Activated CD8-positive, alpha-beta memory T cell treated with anti-CD3 and anti-CD28 coated beads, Interleukin-2, amount 10 ng/mL, durations not matched to agents 7 days and 5 days (primary cell): ENCODE data around the gene FANK1. TPM values are rescaled to one million over a fixed set of nuclear protein-coding genes. Genes with fewer than 3 reads are reported as not detected.
"Not testable (repeated sequence)": the region's sequence is repeated elsewhere in the genome, so short reads cannot be mapped to it uniquely, and the experiment has no call there.

ENCODE experiments used
- ATAC-seq: fragments of 150-1000 bp; cut with Tn5 transposase; one replicate; pipeline ENCODE4 v1.10.0; 2021; ENCODE audit warnings: moderate library complexity
- CTCF ChIA-PET: fragments of 350-600 bp; sonication (Branson Sonifier 250); formaldehyde crosslinking; loops from one replicate; lab custom pipeline; 2021; ENCODE audit warnings: antibody characterized with exemption; lab: Charles Lee
- DNase-seq: peaks from one replicate; pipeline ENCODE4 v3.0.0-alpha.2; 2020
- H3K27ac Mint-ChIP-seq: one replicate; pipeline ENCODE4 v1.8.0; 2021; ENCODE audit warnings: mild to moderate bottlenecking, mixed read lengths
- H3K27me3 Mint-ChIP-seq: one replicate; pipeline ENCODE4 v1.8.0; 2021; ENCODE audit warnings: mixed read lengths
- H3K36me3 Mint-ChIP-seq: one replicate; pipeline ENCODE4 v1.8.0; 2021; ENCODE audit warnings: mild to moderate bottlenecking, mixed read lengths
- H3K4me1 Mint-ChIP-seq: one replicate; pipeline ENCODE4 v1.8.0; 2021; ENCODE audit warnings: mixed read lengths
- H3K4me3 Mint-ChIP-seq: one replicate; pipeline ENCODE4 v1.8.0; 2021; ENCODE audit warnings: mild to moderate bottlenecking, moderate library complexity, mixed read lengths
- H3K9me3 Mint-ChIP-seq: one replicate; pipeline ENCODE4 v1.8.0; 2022; ENCODE audit warnings: low read depth, mixed read lengths
- total RNA-seq, 2 experiments: library from RNA; stranded (reverse); gene quantifications; one replicate each; pipeline ENCODE4 v1.2.3, GENCODE V29; 2021

Gene FANK1
- total RNA-seq, 2 experiments from 2014 or later: 0.49 TPM; not detected in 1

DNA sequence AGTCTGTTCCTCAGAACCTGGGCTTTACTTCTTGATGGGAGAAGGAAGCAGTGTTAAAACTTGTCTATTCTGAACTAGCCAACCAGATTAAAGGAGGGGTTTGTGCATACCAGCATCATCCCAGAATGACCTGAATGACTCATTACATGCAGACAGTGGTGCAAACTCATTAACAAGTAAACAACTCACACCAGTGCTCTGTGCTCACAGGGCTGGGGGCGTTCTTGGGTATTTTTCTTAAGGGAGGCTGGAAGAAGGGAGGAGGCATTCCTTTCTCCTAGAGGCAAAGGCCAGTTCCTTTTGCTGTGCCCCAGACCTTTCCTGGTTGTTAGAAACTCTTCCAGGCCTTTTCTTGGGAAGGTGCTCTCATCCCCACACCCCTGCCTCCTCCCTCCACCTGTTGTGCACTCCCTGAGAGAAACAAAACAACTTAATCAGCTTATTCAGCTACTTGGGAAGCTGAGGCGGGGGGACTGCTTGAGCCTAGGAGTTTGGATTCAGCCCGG is 6.8 kb downstream of the FANK1 start:
- H3K4me3 Mint-ChIP-seq, CTCF ChIA-PET, H3K4me1 Mint-ChIP-seq, H3K36me3 Mint-ChIP-seq, H3K9me3 Mint-ChIP-seq, H3K27ac Mint-ChIP-seq, DNase-seq, ATAC-seq: not testable (repeated sequence)
- peaks cover 11% of the 10 kb centered on the region for H3K27me3 Mint-ChIP-seq

DNA sequence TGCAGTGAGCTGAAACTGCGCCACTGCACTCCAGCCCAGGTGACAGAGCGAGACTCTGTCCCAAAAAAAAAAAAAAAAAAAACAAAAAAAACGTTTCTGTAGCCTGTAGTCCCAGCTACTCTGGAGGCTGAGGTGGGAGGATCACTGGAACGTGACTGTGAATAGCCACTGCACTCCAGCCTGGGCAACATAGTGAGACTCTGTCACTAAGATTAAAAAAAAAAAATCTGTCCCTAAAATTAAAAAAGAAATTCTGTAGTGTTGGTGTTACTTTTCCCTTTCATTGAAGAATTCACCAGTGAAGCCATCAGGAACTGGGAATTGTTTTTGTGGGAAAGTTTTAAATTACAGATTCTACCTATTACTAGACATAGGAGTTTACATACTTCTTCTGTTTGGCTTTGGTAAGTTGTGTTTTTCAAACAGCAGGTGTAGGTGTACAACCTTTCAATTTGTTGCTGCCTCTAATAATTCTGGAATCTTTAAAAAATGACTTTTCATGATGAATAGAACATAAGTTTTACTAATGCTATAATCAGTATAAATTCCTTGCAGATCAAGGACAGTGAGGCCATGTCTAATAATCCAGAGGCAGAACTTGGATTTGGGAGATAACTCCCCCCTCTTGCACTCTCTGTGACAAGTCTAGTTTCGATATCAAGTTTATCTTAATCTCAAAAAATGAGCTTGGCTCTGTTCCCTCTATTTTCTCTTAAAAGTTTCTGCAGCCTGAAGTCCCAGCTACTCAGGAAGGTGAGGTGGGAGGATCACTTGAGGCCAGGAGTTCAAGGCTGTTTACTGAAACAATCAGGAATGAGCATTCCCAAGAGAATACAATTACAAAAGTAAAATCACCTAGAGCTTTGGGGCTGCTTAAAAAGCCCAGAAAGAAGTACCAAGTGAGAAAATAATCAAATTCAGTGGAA is 9.0 kb downstream of the FANK1 start:
- H3K4me1 Mint-ChIP-seq, DNase-seq, H3K36me3 Mint-ChIP-seq, H3K27ac Mint-ChIP-seq, CTCF ChIA-PET, H3K9me3 Mint-ChIP-seq, H3K27me3 Mint-ChIP-seq, ATAC-seq, H3K4me3 Mint-ChIP-seq: not testable (repeated sequence)

DNA sequence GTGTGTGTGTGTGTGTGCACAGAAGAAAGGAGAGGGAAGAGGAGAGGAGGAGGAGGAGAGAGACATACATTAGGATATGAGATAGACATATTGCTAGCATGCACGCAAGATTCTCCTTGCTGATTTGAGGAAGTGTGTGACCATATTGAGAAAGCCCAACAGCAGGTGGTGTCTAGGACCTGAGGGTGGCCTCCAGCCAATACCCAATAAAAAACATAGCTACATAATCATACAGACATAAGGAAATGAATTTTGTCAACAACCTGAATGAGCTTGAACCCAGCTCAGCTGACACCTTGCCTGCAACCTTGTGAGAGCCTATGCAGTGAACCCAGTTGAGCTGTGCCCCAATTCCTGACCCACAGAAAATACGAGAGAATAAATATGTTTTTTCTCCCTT is 11.2 kb downstream of the FANK1 start:
- H3K36me3 Mint-ChIP-seq, H3K4me3 Mint-ChIP-seq, H3K9me3 Mint-ChIP-seq, H3K27me3 Mint-ChIP-seq, ATAC-seq, H3K27ac Mint-ChIP-seq, CTCF ChIA-PET, H3K4me1 Mint-ChIP-seq, DNase-seq: not testable (repeated sequence)

DNA sequence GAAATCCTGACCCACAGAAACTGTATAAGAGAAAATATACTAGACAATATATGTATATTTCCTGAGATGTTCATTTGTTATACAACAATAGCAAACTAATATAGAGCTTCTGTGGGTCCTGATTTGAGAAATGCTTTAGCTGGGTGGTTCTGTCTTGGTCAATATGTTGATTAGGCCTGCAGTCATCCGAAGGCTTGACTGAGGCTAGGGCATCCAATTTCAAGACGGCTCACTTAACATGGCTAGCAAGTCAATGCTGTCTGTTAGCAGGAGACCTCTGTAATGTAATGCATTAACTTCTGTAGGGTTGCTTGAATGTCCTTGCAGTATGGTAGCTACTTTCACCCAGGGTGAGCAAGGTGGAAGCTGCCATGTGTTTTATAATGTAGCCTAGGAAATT is 12.4 kb downstream of the FANK1 start:
- CTCF ChIA-PET, H3K9me3 Mint-ChIP-seq, H3K4me3 Mint-ChIP-seq, DNase-seq, H3K4me1 Mint-ChIP-seq, H3K36me3 Mint-ChIP-seq, H3K27me3 Mint-ChIP-seq, ATAC-seq, H3K27ac Mint-ChIP-seq: not testable (repeated sequence)

GRCh38 chr10:125909491-125909890 is 13.1 kb downstream of the FANK1 start:
- H3K4me3 Mint-ChIP-seq, H3K9me3 Mint-ChIP-seq, DNase-seq, H3K36me3 Mint-ChIP-seq, H3K4me1 Mint-ChIP-seq, CTCF ChIA-PET, H3K27me3 Mint-ChIP-seq, H3K27ac Mint-ChIP-seq, ATAC-seq: not testable (repeated sequence)

- Mint-ChIP-seq H3K36me3 (no peaks in the 10 kb centered on the region), H3K27ac (no peak overlapping the region)
- CTCF ChIA-PET: no interaction called here
Observed at GRCh38 chr10:125911145-125911544, 14.8 kb downstream of the FANK1 start.

GRCh38 chr10:125911990-125912389 is 15.6 kb downstream of the FANK1 start:
- ATAC-seq: no peak
- Mint-ChIP-seq H3K27me3 (no peaks in the 10 kb centered on the region), H3K36me3 (no peaks in the 10 kb centered on the region), H3K9me3 (no peaks in the 10 kb centered on the region), H3K27ac (no peak overlapping the region), H3K4me1 (no peaks in the 10 kb centered on the region), H3K4me3 (no peak overlapping the region)
- DNase-seq: no peak
- CTCF ChIA-PET: no interaction called here

More at GRCh38 chr10:125911145-125911544, 14.8 kb downstream of the FANK1 start:
- Mint-ChIP-seq H3K4me3 (no peak overlapping the region), H3K27me3 (no peaks in the 10 kb centered on the region), H3K9me3 (no peaks in the 10 kb centered on the region), H3K4me1 (no peaks in the 10 kb centered on the region)
- ATAC-seq: no peak
- DNase-seq: no peak

- DNase-seq, H3K27me3 Mint-ChIP-seq, CTCF ChIA-PET, H3K4me3 Mint-ChIP-seq, H3K36me3 Mint-ChIP-seq, ATAC-seq, H3K4me1 Mint-ChIP-seq, H3K27ac Mint-ChIP-seq, H3K9me3 Mint-ChIP-seq: not testable (repeated sequence)
Observed at GRCh38 chr10:125913277-125913676, 16.9 kb downstream of the FANK1 start.

DNA sequence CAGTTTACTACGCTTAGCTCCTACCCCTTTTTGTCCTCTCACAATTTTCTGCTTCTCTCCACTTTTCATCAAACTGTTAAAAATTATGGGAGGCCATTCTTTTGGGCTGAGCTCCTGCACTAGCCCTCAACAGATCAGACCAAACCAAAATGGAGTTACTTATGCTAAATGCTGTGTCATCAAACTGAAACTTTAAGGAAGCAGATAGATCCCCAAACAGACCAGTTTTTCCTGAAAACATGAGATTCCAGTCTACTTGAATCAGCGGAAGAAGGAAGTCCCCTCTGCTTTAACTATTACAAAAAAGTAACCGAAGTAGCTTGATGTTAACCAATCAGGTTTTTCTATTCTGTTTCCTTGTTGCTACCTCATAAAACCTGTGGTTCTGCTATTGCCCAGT is 20.6 kb downstream of the FANK1 start:
- H3K9me3 Mint-ChIP-seq: peaks cover 2% of the 10 kb centered on the region

GRCh38 chr10:125917704-125918361 is 21.5 kb downstream of the FANK1 start:
- H3K36me3 Mint-ChIP-seq, DNase-seq, H3K4me1 Mint-ChIP-seq, CTCF ChIA-PET, H3K27me3 Mint-ChIP-seq, ATAC-seq, H3K4me3 Mint-ChIP-seq, H3K9me3 Mint-ChIP-seq, H3K27ac Mint-ChIP-seq: not testable (repeated sequence)

More for the DNA sequence above, 20.6 kb downstream of the FANK1 start:
- Mint-ChIP-seq H3K4me1 (no peaks in the 10 kb centered on the region), H3K36me3 (no peaks in the 10 kb centered on the region), H3K27me3 (no peaks in the 10 kb centered on the region), H3K4me3 (no peak overlapping the region), H3K27ac (no peak overlapping the region)
- CTCF ChIA-PET: no interaction called here
- DNase-seq (no peak), ATAC-seq (no peak)

DNA sequence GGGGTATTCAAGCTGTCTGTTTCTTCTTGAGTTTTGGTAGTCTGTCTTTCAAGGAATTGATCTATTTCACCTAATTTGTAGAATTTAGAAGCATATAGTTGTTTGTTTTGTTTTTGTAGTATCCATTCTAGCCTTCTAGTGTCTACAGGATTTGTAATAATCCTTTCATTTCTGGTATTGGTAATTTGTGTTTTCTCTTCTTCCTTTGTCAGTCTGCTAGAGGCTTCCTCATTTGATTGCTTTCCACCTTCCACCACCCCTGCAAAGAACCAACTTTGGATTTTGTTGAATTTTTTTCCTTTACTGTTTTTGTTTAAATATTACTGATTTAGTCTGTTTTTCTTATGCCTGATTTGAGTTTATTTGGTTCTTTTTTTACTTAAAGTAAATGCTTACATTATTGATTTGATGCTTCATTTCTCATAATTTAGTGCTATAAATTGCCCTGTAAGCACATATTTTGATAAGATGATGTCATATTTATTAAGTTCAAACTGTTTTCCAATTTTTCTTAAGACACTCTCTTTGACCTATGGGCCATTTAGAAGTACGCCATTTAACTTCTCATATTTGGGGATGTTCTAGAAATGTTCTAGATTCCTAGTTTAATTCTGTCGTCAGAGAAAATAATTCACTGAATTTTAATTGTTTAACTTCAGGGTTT is 25.4 kb downstream of the FANK1 start:
- CTCF ChIA-PET: not testable (repeated sequence)

GRCh38 chr10:125925262-125925834 is 29.0 kb downstream of the FANK1 start:
- CTCF ChIA-PET: no interaction called here
- no peaks in the 10 kb centered on the region for H3K9me3 Mint-ChIP-seq

More for the DNA sequence above, 25.4 kb downstream of the FANK1 start:
- H3K9me3 Mint-ChIP-seq, H3K27ac Mint-ChIP-seq, DNase-seq, H3K36me3 Mint-ChIP-seq, ATAC-seq, H3K4me1 Mint-ChIP-seq, H3K4me3 Mint-ChIP-seq, H3K27me3 Mint-ChIP-seq: not testable (repeated sequence)

GRCh38 chr10:125926247-125926646 is 29.9 kb downstream of the FANK1 start:
- no peak for DNase-seq
- Mint-ChIP-seq H3K4me3 (no peak overlapping the region), H3K9me3 (no peaks in the 10 kb centered on the region), H3K27ac (no peak overlapping the region), H3K27me3 (peaks cover 3% of the 10 kb centered on the region), H3K36me3 (no peaks in the 10 kb centered on the region), H3K4me1 (no peaks in the 10 kb centered on the region)
- no peak for ATAC-seq
- CTCF ChIA-PET: no interaction called here

More at GRCh38 chr10:125925262-125925834, 29.0 kb downstream of the FANK1 start:
- Mint-ChIP-seq H3K4me3 (no peak overlapping the region), H3K27ac (no peak overlapping the region), H3K4me1 (no peaks in the 10 kb centered on the region), H3K36me3 (no peaks in the 10 kb centered on the region), H3K27me3 (peaks cover 3% of the 10 kb centered on the region)
- DNase-seq: no peak
- ATAC-seq: no peak
